ENCODE data around the gene TSC22D2. TPM values are rescaled to one million over a fixed set of nuclear protein-coding genes. Genes with fewer than 3 reads are reported as not detected.

The TSC22D2 gene
- total and polyA plus RNA-seq, 2 of the 8 experiments (the other 6 are each of a cell fraction or from before 2014, with no cell fraction given), result 3.4 to 27.6 TPM

DNA sequence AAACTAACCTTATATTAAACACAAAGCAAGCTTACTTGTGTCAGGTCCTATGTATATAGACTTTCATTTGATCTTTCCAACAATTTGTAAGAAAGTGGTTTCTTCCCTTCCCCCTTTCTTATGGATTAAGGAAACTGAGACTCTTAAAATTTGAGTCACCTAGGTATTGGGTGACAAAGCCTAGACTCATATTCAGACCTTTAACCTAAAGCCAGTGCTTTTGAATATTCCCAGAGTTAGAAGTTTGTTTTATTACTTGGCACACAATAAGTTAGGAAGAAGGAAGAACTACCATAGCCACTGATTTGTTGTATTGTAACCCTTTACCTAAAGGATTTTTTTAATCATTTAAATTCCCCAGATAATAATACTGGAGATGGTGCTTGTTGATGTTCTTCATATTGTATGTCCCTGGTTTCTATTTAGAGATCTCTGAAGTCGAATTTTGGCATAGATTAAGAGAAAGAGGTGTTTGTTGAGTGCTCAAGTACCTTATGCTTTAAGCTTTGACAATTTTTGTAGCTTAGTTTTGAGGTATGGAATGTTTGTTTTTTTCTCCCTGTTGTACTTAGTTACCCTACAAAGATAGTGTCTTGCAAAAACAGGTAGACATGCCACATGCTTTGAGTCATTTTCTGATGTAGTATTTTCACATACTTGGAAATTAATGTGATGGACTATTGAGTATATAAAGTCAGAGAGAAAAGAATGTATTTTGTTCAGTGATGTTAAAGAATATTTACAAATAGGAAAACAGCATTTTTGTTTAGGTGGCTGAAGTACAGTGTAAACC lies 11.2 kb downstream of the TSC22D2 start:
- no peak overlapping the region for H3K23ac ChIP-seq (ENCODE audit: insufficient read length)
- ChIA-PET CTCF (ENCODE audit: partially characterized antibody) (interaction anchor here (0.6 to 2.1 kb wide), 6 partner anchors 10 to 180 kb away, joined by 3 to 11 read pairs (median 4); no protein-coding TSS in a partner anchor), POLR2A (ENCODE audit: partially characterized antibody) (interaction anchor here (1.4 to 3.8 kb wide), 2 partner anchors 10 to 16 kb away, joined by 4 to 18 read pairs; partner anchors contain the start of gene TSC22D2)
- no peaks in the 10 kb centered on the region for H3K27me3 ChIP-seq (replicated peaks in 1 of 4; ENCODE audit: control insufficient read depth in 3 of 4, extremely low read depth in 1 of 4, insufficient read depth in 3 of 4, low read length in 3 of 4)
- H3K4me3 ChIP-seq (ENCODE audit: extremely low read depth in 1 of 4, insufficient read depth in 2 of 4, low read depth in 3 of 4, low read length in 4 of 4), result no peak overlapping the region
- H3K18ac ChIP-seq (ENCODE audit: extremely low read depth, low read length), result no peak overlapping the region
- DNase-seq (ENCODE audit: low read depth in 1 of 2, low spot score in 2 of 2) (no peak), FAIRE-seq (no peak)
- H4K8ac ChIP-seq (ENCODE audit: extremely low read depth, insufficient read depth, low read length), result no peak overlapping the region
- no peak overlapping the region for H3K4ac ChIP-seq (replicated peaks; ENCODE audit: insufficient read length, low read depth, low read length)
- no peak overlapping the region for H3K4me2 ChIP-seq (ENCODE audit: insufficient read depth in 1 of 2, low read depth in 2 of 2, low read length in 2 of 2)
- no peak overlapping the region for H4K91ac ChIP-seq (replicated peaks; ENCODE audit: insufficient read length, low read length)
- H3K9me3 ChIP-seq (ENCODE audit: insufficient read depth in 2 of 2, low read depth in 1 of 2, low read length in 1 of 2), result no peaks in the 10 kb centered on the region
- no peak overlapping the region for H3K27ac ChIP-seq (ENCODE audit: low read depth, low read length)
- H3K23me2 ChIP-seq (ENCODE audit: low read depth, low read length), result no peaks in the 10 kb centered on the region
- H3K14ac ChIP-seq (ENCODE audit: insufficient read length), result no peak overlapping the region
- H2BK5ac ChIP-seq (ENCODE audit: low read depth, low read length), result no peak overlapping the region
- no peak overlapping the region for H3K9ac ChIP-seq (replicated peaks in 1 of 4; ENCODE audit: extremely low read depth in 1 of 4, low read depth in 3 of 4, low read length in 3 of 4)
- no peak overlapping the region for H2BK120ac ChIP-seq (replicated peaks; ENCODE audit: low read depth, low read length)
- peaks cover 0 to 85% of the 10 kb centered on the region in 2 experiments; a peak in 3 of 4 replicates for H3K79me2 ChIP-seq (ENCODE audit: control insufficient read depth in 1 of 2, insufficient read depth in 2 of 2, low read length in 2 of 2)
- no peak overlapping the region for H2AFZ ChIP-seq (ENCODE audit: low read length)
- WGBS, 2 experiments (ENCODE audit: extremely low coverage in 1 of 2, insufficient coverage in 1 of 2, insufficient read length in 1 of 2, insufficient replicate concordance in 2 of 2, low coverage in 1 of 2, low lambda C conversion rate in 2 of 2, missing lambda C conversion rate in 1 of 2), result 82% methylated on average over 1 of the region's 1 CpG; no CpG with 5 or more reads in 1 of the 2 experiments
- H2BK20ac ChIP-seq (ENCODE audit: low read length), result no peak overlapping the region
- H3K4me1 ChIP-seq (replicated peaks in 1 of 4; ENCODE audit: control insufficient read depth in 3 of 4, insufficient read depth in 4 of 4, low read length in 3 of 4), result peaks cover 0 to 1% (median under 1%) of the 10 kb centered on the region in 4 experiments; a peak in 2 of 7 replicates
- H3K79me1 ChIP-seq (ENCODE audit: low read depth, low read length), result no peaks in the 10 kb centered on the region
- no peak overlapping the region for H2AK5ac ChIP-seq (ENCODE audit: low read depth, low read length)
- no peaks in the 10 kb centered on the region; a peak in 1 of 8 replicates for H3K36me3 ChIP-seq (ENCODE audit: control insufficient read depth in 2 of 4, insufficient read depth in 4 of 4, low read length in 3 of 4)
- peaks cover 2 to 4% of the 10 kb centered on the region in 2 experiments for H4K20me1 ChIP-seq (replicated peaks in 1 of 2; ENCODE audit: control insufficient read depth in 1 of 2, insufficient read depth in 2 of 2, low read length in 2 of 2)
- no peak overlapping the region for H2BK15ac ChIP-seq (ENCODE audit: low read length)
- no peak overlapping the region for H2BK12ac ChIP-seq (ENCODE audit: low read depth, low read length)
- no peak overlapping the region for H4K5ac ChIP-seq (ENCODE audit: insufficient read length, low read depth, low read length)
- H3K56ac ChIP-seq (replicated peaks; ENCODE audit: insufficient read length, low read depth, low read length), result no peak overlapping the region
- no peak for TF ChIP-seq CREB1 (IDR thresholded peaks at IDR 0.05)
- no peak for TF ChIP-seq MAFK (IDR thresholded peaks at IDR 0.05; ENCODE audit: low read depth, low read length)
- TF ChIP-seq BCL11A (IDR thresholded peaks at IDR 0.05; ENCODE audit: low read depth in 2 of 2, low read length in 2 of 2), result no peak
- no peak for TF ChIP-seq CBX8 (IDR thresholded peaks at IDR 0.05; ENCODE audit: borderline replicate concordance, low read depth, low read length)
- no peak for TF ChIP-seq SIRT6 (IDR thresholded peaks at IDR 0.05; ENCODE audit: low read length)
- TF ChIP-seq PHF8 (conservative IDR thresholded peaks at IDR 0.05; ENCODE audit: low read depth, low read length), result no peak
- no peak for TF ChIP-seq POLR2A (IDR thresholded peaks at IDR 0.05; ENCODE audit: control extremely low read depth in 1 of 2, low read depth in 2 of 2, low read length in 2 of 2)
- TF ChIP-seq HDAC6 (IDR thresholded peaks at IDR 0.05; ENCODE audit: low read depth, low read length), result no peak
- no peak for TF ChIP-seq CEBPB (IDR thresholded peaks at IDR 0.05; ENCODE audit: low read depth, low read length)
- TF ChIP-seq BRCA1 (IDR thresholded peaks at IDR 0.05; ENCODE audit: low read depth, low read length), result no peak
- no peak for TF ChIP-seq SP4 (IDR thresholded peaks at IDR 0.05; ENCODE audit: low read length)
- no peak for TF ChIP-seq YY1 (IDR thresholded peaks at IDR 0.05; ENCODE audit: low read depth, low read length)
- no peak for TF ChIP-seq GABPA (IDR thresholded peaks at IDR 0.05; ENCODE audit: borderline replicate concordance, insufficient read depth, low read length)
- TF ChIP-seq POLR2AphosphoS5 (IDR thresholded peaks at IDR 0.05; ENCODE audit: low read depth, low read length), result no peak
- no peak for TF ChIP-seq SP1 (IDR thresholded peaks at IDR 0.05; ENCODE audit: low read depth, low read length)

Data from H1 (cell line).